Astrocyte of the spinal cord (primary cell): Measurements from ENCODE around the gene PDZD2.

Experiments used
- DNase-seq: peaks from one replicate; pipeline ENCODE4 v3.0.0; 2011; ENCODE audit warnings: low read depth, low spot score
- H3K4me3 ChIP-seq: 2 replicates; pipeline ENCODE4 v1.5.1; 2011; ENCODE audit warnings: low read depth, mild to moderate bottlenecking, low read length, moderate library complexity
- CTCF ChIP-seq: IDR thresholded peaks from 2 replicates; pipeline ENCODE4 v1.5.1; 2012; ENCODE audit warnings: low read depth, mild to moderate bottlenecking, low read length, inconsistent platforms
- in situ Hi-C: cut with HindIII; loops from 2 replicates; pipeline ENCODE4 v1.10.0; 2017; ENCODE audit warnings: low sequenced_read_pairs

PDZD2 gene

DNA sequence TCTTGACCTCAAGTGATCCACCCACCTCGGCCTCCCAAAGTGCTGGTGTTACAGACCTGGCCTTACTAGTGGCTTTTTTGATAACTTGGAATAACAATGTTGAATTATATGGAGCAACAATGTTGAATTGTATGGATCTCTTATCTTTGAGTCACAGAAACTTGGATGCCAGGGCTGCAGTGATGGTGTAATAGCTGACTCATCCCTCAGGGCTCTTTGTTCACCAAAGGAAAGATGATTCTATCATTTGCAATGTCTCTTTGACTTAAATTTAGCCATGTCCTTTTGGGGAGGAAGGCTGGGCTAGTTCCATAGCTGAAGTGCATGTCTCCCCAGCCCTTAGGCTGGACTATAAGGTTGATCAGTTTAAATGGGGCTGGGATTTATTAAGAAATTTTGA lies 172.3 kb downstream of the PDZD2 start:
- in situ Hi-C loops: no loop called here
- peak; percentile 86 for DNase-seq
- TF ChIP-seq CTCF: no peak

GRCh38 chr5:31815376-31815775 lies 176.4 kb downstream of the PDZD2 start:
- no peak for TF ChIP-seq CTCF
- in situ Hi-C loops: no loop called here
- DNase-seq: no peak
- H3K4me3 ChIP-seq: no peak overlapping the region

More for the DNA sequence above, 172.3 kb downstream of the PDZD2 start:
- H3K4me3 ChIP-seq: no peak overlapping the region

DNA sequence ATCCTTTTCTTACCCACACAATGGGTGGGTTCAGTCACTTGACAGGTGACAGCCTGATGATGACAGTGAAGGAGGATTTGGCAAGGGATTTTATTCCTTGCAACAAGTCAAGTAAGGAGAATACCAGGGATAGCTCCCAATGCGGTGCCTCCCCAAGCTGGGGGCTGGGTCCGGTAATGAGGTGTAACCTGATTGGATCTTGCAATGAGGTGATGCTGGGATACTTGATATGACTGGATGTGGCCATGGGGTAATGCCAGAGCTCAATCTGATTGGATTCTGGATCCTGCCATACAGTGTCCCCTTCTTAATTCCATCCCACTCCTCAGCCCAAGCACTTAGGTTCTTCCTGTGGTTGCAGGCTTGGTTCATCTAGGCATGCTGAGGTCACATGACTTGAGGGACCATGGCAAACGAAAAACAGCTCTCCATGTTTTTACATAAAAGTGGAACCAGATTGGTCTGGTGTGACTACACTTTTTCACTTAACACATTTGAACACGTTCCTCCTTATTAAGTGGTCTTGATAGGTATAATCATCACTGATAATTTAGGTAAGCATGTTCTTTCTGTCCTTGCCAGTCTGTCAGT lies 181.1 kb downstream of the PDZD2 start:
- in situ Hi-C loops: no loop called here
- TF ChIP-seq CTCF: no peak
- no peak overlapping the region for H3K4me3 ChIP-seq
- DNase-seq: no peak

GRCh38 chr5:31823472-31823871 lies 184.5 kb downstream of the PDZD2 start:
- in situ Hi-C loops: no loop called here
- TF ChIP-seq CTCF: no peak
- no peak overlapping the region for H3K4me3 ChIP-seq
- DNase-seq: no peak

GRCh38 chr5:31824869-31825517 lies 186.1 kb downstream of the PDZD2 start:
- in situ Hi-C loops: no loop called here
- H3K4me3 ChIP-seq: no peak overlapping the region
- no peak for TF ChIP-seq CTCF
- DNase-seq: no peak

- peak; percentile 81 for DNase-seq
- peak; percentile 67 for TF ChIP-seq CTCF
- in situ Hi-C loops: no loop called here
- H3K4me3 ChIP-seq: no peak overlapping the region
These were observed 186.7 kb downstream of the PDZD2 start for GRCh38 chr5:31825518-31826068.
